Stimulated activated CD4-positive, alpha-beta T cell treated with anti-CD3 and anti-CD28 coated beads, Interleukin-15, amount 100 ng/mL, for 48 hours (primary cell): Measurements from ENCODE around the gene ABCB1.
"Not testable (repeated sequence)": the region's sequence is repeated elsewhere in the genome, so short reads cannot be mapped to it uniquely, and the experiment has no call there.

Experiments
- DNase-seq, 2 donors: peaks; one replicate each; pipeline ENCODE4 v3.0.0-alpha.2; 2020; ENCODE audit warnings: low read depth in 2 of 2

ABCB1 gene

GRCh38 chr7:87473192-87473591 lies 127.5 kb downstream of the ABCB1 start:
- DNase-seq: no peak

GRCh38 chr7:87471473-87471872 lies 129.2 kb downstream of the ABCB1 start:
- DNase-seq: no peak

DNA sequence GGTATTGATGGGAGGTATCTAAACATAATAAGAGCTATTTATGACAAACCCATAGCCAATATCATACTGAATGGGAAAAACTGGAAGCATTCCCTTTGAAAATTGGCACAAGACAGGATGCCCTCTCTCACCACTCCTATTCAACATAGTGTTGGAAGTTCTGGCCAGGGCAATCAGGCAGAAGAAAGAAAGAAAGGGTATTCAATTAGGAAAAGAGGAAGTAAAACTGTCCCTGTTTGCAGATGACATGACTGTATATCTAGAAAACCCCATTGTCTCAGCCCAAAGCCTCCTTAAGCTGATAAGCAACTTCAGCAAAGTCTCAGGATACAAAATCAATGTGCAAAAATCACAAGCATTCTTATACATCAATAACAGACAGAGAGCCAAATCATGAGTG lies 131.5 kb downstream of the ABCB1 start:
- not testable (repeated sequence) for DNase-seq

GRCh38 chr7:87465534-87465880 lies 135.2 kb downstream of the ABCB1 start:
- DNase-seq: not testable (repeated sequence)

DNA sequence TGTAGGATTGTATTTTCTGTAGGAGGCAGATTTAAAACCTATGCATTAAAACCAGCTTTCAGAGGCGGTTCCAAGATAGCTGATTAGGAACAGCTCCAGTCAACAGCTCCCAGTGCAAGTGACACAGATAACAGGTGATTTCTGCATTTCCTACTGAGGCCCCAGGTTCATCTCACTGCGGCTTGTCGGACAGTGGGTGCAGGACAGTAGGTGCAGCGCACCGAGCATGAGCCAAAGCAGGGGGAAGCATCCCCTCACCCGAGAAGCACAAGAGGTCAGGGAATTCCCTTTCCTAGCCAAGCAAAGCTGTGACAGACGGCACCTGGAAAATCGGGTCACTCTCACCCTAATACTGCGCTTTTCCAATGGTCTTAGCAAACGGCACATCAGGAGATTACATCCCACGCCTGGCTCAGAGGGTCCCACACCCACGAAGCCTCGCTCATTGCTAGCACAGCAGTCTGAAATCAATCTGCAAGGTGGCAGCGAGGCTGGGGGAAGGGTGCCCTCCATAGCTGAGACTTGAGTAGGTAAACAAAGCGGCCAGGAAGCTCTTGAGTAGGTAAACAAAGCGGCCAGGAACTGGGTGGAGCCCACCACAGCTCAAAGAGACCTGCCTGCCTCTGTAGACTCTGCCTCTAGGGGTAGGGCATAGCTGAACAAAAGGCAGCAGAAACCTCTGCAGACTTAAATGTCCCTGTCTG lies 135.7 kb downstream of the ABCB1 start:
- DNase-seq: not testable (repeated sequence)

GRCh38 chr7:87463982-87464381 lies 136.7 kb downstream of the ABCB1 start:
- no peak for DNase-seq

DNA sequence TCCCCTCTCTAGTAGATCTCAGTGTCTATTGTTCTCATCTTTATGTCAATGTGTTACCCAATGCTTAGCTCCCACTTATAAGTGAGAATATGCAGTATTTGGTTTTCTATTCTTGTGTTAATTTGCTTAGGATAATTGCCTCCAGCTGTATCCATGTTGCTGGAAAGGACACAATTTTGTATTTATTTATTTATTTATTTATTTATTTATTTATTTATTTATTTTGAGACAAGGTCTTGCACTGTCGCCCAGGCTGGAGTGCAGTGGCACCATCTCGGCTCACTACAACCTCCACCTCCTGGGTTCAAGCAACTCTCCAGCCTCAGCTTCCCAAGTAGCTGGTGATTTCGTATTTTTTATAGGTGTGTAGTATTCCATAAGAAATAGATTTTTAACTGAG lies 140.2 kb downstream of the ABCB1 start:
- not testable (repeated sequence) for DNase-seq

DNA sequence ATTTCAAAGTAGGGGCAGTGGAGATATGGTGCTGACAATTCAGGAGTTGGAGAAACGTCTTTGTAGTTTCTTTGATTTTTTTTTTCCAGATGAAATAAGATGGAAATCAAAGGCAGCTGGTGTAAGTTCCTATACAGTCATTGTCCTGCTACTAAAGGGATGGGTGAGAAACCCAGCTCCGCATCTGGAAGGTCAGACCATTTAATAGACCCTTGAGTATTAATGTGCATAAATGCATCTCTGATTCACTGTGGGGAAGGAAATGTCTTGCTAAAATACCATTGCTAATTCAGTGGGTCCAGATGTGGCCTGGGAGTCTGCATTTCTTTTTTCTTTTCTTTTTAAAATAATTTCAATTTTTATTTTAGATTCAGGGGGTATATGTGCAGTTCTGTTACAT lies 140.7 kb downstream of the ABCB1 start:
- no peak for DNase-seq

DNA sequence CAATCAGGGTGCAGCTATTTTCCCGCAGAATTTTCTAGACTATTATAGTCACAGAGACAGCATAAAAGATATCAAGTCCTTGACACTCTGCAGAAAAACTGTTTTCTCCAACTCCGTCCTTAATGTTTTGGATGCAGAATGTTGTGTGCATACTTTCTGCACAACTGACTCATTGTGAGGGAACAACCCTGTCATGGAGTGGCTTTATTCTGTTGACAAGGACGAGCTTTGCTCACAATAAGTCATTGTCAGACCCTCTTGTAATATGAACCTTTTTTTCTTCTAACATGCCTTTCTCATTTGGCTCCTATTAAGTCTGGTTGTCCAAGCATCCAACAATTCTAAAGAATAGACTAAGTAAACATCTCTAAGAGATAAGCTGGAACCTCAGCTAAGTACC lies 142.5 kb downstream of the ABCB1 start:
- no peak for DNase-seq

DNA sequence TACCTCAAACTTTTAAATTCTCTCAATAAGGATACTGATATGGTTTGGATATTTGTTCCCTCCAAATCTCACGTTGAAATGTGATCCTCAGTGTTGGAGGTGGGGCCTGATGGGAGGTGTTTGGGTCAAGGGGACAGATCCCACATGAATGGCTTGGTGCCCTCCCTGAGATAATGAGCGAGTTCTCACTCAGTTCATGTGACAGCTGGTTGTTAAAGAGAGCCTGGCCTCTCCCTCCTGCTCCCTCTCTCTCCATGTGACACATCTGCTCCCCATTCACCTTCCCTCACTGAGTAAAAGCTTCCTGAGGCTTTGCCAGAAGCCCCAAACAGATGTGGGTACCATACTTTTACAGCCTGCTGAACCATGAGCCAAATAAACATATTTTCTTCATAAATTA lies 144.4 kb downstream of the ABCB1 start:
- no peak for DNase-seq
